Spleen (tissue), 11 donors: Measurements from ENCODE around the gene ABCA13. TPM values are rescaled to one million over a fixed set of nuclear protein-coding genes. Genes with fewer than 3 reads are reported as not detected.

Experiments used
- DNase-seq: peaks from one replicate; pipeline ENCODE4 v3.0.0-alpha.2; 2020
- H3K27ac ChIP-seq, 8 donors: fragments of 200-600 bp; sonication (generic) in 7 of 8; 1 replicate in 4 of 8; 2 replicates in 4 of 8; pipeline versions ENCODE4 v1.5.0 to v1.8.0; 2016 to 2021; ENCODE audit warnings: inconsistent platforms in 4 of 8, mild to moderate bottlenecking in 4 of 8, moderate library complexity in 1 of 8
- H3K27me3 ChIP-seq, 7 donors: fragments of 200-600 bp; sonication (generic) in 6 of 7; replicated peaks in 1 of 7; 1 replicate in 4 of 7; 2 replicates in 3 of 7; pipeline versions ENCODE4 v1.5.0 to v1.8.0; 2016 to 2021; ENCODE audit warnings: inconsistent platforms in 3 of 7, mild to moderate bottlenecking in 1 of 7
- H3K36me3 ChIP-seq, 6 donors: fragments of 200-600 bp; sonication (generic) in 5 of 6; 1 replicate in 4 of 6; 2 replicates in 2 of 6; pipeline versions ENCODE4 v1.5.0 to v1.8.0; 2016 to 2021; ENCODE audit warnings: inconsistent platforms in 2 of 6
- H3K4me1 ChIP-seq, 6 donors: fragments of 200-600 bp; sonication (generic) in 5 of 6; 1 replicate in 3 of 6; 2 replicates in 3 of 6; pipeline versions ENCODE4 v1.5.0 to v1.8.0; 2016 to 2021; ENCODE audit warnings: inconsistent platforms in 3 of 6
- H3K4me3 ChIP-seq, 8 donors: fragments of 200-600 bp; sonication (generic) in 7 of 8; 1 replicate in 4 of 8; 2 replicates in 4 of 8; pipeline versions ENCODE4 v1.5.0 to v1.8.0; 2016 to 2021; ENCODE audit warnings: inconsistent platforms in 4 of 8, mild to moderate bottlenecking in 4 of 8, moderate library complexity in 2 of 8
- H3K9me3 ChIP-seq, 8 donors: fragments of 200-600 bp; sonication (generic) in 7 of 8; 1 replicate in 4 of 8; 2 replicates in 4 of 8; pipeline versions ENCODE4 v1.5.0 to v1.8.0; 2016 to 2021; ENCODE audit warnings: inconsistent platforms in 4 of 8
- CTCF ChIP-seq, 11 experiments: fragments of 200-600 bp in 7 of 11; fragments of 450-650 bp in 4 of 11; sonication (generic) in 4 of 11; IDR thresholded peaks in 8 of 11; conservative IDR thresholded peaks in 3 of 11; 1 replicate in 7 of 11; 2 replicates in 4 of 11; pipeline versions ENCODE4 v1.4.0 to v1.8.0; 2016 to 2021; ENCODE audit warnings: antibody characterized with exemption in 11 of 11, inconsistent platforms in 4 of 11, mild to moderate bottlenecking in 1 of 11
- POLR2A ChIP-seq, 3 donors: fragments of 450-650 bp; IDR thresholded peaks; one replicate each; pipeline ENCODE4 v1.5.1; 2017; ENCODE audit warnings: antibody characterized with exemption in 3 of 3, mild to moderate bottlenecking in 1 of 3
- POLR2AphosphoS5 ChIP-seq, 3 donors: sonication (generic); formaldehyde crosslinking; IDR thresholded peaks; one replicate each; pipeline ENCODE4 v1.5.1; 2017; ENCODE audit warnings: antibody characterized with exemption in 3 of 3
- WGBS, 5 donors: extraction: QIAGEN DNeasy Blood & Tissue Kit in 3 of 5; methylation state at CpG; one replicate each; pipeline versions ENCODE4 v1.1.5 to v1.1.7; 2013 to 2018; 5-methylcytosine and 5-hydroxymethylcytosine counted together
- intact Hi-C: fragments of 100-400 bp; cut with DNase I; formaldehyde crosslinking; loops from one replicate; pipeline ENCODE4 v1.15.0; 2023; ENCODE audit warnings: low total_unique reads
- polyA plus RNA-seq, 3 donors: library from polyadenylated mRNA; stranded (reverse); fragments of 200-250 nt; gene quantifications; one replicate each; pipeline ENCODE4 v1.2.1, GENCODE V29; 2013
- total RNA-seq, 7 donors: library from RNA; depleted of rRNA in 3 of 7; stranded (reverse); fragments of >200 nt in 3 of 7; fragmentation: NEBNext Ultra II Directional in 4 of 7; extraction: Animal tissue kit (Norgen Biotek cat#: 25700) in 4 of 7; gene quantifications; one replicate each; pipeline versions ENCODE4 v1.1.0 to v1.2.1, GENCODE V29; 2016 to 2021
- donor health status: healthy with polysubstance abuse.
- donor health status: DM: no; HTN: no; CAD: no; lungs with moderate emphysema.
- donor health status: DM: no; HTN: no; CAD: no.
- donor health status: Bipolar disorder and iron deficiency.
- donor health status: healthy.
- donor health status: DM: no; HTN: no; CAD: no.
- donor health status: DM: yes; HTN: yes; CAD: no.

The ABCA13 gene
- total and polyA plus RNA-seq, 10 donors = 0.02 to 19.0 (median 1.8) TPM

GRCh38 chr7:48658138-48658537 is 486.9 kb downstream of the ABCA13 start:
- Histone ChIP-seq H3K9me3 (peaks cover 0 to 5% (median 0%) of the 10 kb centered on the region in 8 donors), H3K27me3 (no peaks in the 10 kb centered on the region), H3K27ac (no peak overlapping the region), H3K36me3 (no peaks in the 10 kb centered on the region), H3K4me3 (no peak overlapping the region), H3K4me1 (no peaks in the 10 kb centered on the region)
- intact Hi-C loops = no loop called here
- WGBS, 5 donors = 80 to 98% (median 91%) methylated on average over 2 of the region's 2 CpGs
- TF ChIP-seq CTCF (IDR thresholded peaks at IDR 0.05 in 8 of 11, conservative IDR thresholded peaks at IDR 0.05 in 3 of 11) (no peak), POLR2A (IDR thresholded peaks at IDR 0.05) (no peak), POLR2AphosphoS5 (IDR thresholded peaks at IDR 0.05) (no peak)
- no peak for DNase-seq

GRCh38 chr7:48660306-48660870 is 489.1 kb downstream of the ABCA13 start:
- DNase-seq = no peak
- no peaks in the 10 kb centered on the region for H3K27me3 ChIP-seq
- TF ChIP-seq POLR2AphosphoS5 (IDR thresholded peaks at IDR 0.05) (no peak), POLR2A (IDR thresholded peaks at IDR 0.05) (no peak), CTCF (IDR thresholded peaks at IDR 0.05 in 8 of 11, conservative IDR thresholded peaks at IDR 0.05 in 3 of 11) (no peak)
- no peaks in the 10 kb centered on the region for H3K4me1 ChIP-seq
- intact Hi-C loops = no loop called here
- WGBS, 5 donors = 50 to 73% (median 68%) methylated on average over 5 of the region's 5 CpGs
- peak overlapping the region in 2 of 8 donors; percentile 1 to 7 for H3K27ac ChIP-seq
- H3K4me3 ChIP-seq = no peak overlapping the region
- H3K36me3 ChIP-seq = no peaks in the 10 kb centered on the region
- no peaks in the 10 kb centered on the region for H3K9me3 ChIP-seq

- Histone ChIP-seq H3K36me3 (no peaks in the 10 kb centered on the region), H3K27me3 (no peaks in the 10 kb centered on the region), H3K27ac (no peak overlapping the region), H3K4me1 (no peaks in the 10 kb centered on the region), H3K9me3 (no peaks in the 10 kb centered on the region), H3K4me3 (no peak overlapping the region)
- TF ChIP-seq POLR2AphosphoS5 (IDR thresholded peaks at IDR 0.05) (no peak), POLR2A (IDR thresholded peaks at IDR 0.05) (no peak), CTCF (IDR thresholded peaks at IDR 0.05 in 8 of 11, conservative IDR thresholded peaks at IDR 0.05 in 3 of 11) (no peak)
- 87 to 93% (median 87%) methylated on average over 4 of the region's 4 CpGs for WGBS, 5 donors
- intact Hi-C loops = no loop called here
- no peak for DNase-seq
These were observed 493.0 kb downstream of the ABCA13 start for GRCh38 chr7:48664241-48664640.

- no peak for DNase-seq
- intact Hi-C loops = no loop called here
- Histone ChIP-seq H3K4me3 (no peak overlapping the region), H3K27me3 (no peaks in the 10 kb centered on the region), H3K9me3 (no peaks in the 10 kb centered on the region), H3K4me1 (no peaks in the 10 kb centered on the region), H3K27ac (no peak overlapping the region), H3K36me3 (no peaks in the 10 kb centered on the region)
- TF ChIP-seq POLR2A (IDR thresholded peaks at IDR 0.05) (no peak), CTCF (IDR thresholded peaks at IDR 0.05 in 8 of 11, conservative IDR thresholded peaks at IDR 0.05 in 3 of 11) (no peak), POLR2AphosphoS5 (IDR thresholded peaks at IDR 0.05) (no peak)
- WGBS, 5 donors = 66 to 76% (median 71%) methylated on average over 4 of the region's 4 CpGs
These were observed 494.3 kb downstream of the ABCA13 start for GRCh38 chr7:48665353-48666135.
